MM.1S (cell line): ENCODE results near the gene ZNF225.
A peak's percentile ranks its signal among the peaks of the same experiment; 100 is the strongest.

Experiments used
- DNase-seq: peaks from one replicate; pipeline ENCODE4 v3.0.0-alpha.2; 2015
- H2AFZ ChIP-seq: fragments of 300-600 bp; sonication (generic); 2 replicates; pipeline ENCODE4 v1.6.0; 2016; ENCODE audit warnings: antibody characterized with exemption, low read length
- H3F3A ChIP-seq: fragments of 300-600 bp; sonication (generic); 2 replicates; pipeline ENCODE4 v1.6.1; 2016; ENCODE audit warnings: mild to moderate bottlenecking, antibody characterized with exemption, low read length, moderate library complexity, mixed read lengths; ENCODE audit not compliant: insufficient read depth
- H3K27ac ChIP-seq: fragments of 300-600 bp; sonication (generic); 2 replicates; pipeline ENCODE4 v1.5.1; 2016; ENCODE audit warnings: mild to moderate bottlenecking, low read length
- H3K27me3 ChIP-seq: fragments of 300-600 bp; sonication (generic); replicated peaks from 2 replicates; pipeline ENCODE4 v1.6.0; 2016; ENCODE audit warnings: low read length; ENCODE audit not compliant: insufficient read depth
- H3K36me3 ChIP-seq: fragments of 300-600 bp; sonication (generic); replicated peaks from 2 replicates; pipeline ENCODE4 v1.6.1; 2016; ENCODE audit warnings: mild to moderate bottlenecking, low read length, mixed read lengths; ENCODE audit not compliant: insufficient read depth
- H3K4me1 ChIP-seq: fragments of 300-600 bp; sonication (generic); 2 replicates; pipeline ENCODE4 v1.6.1; 2016; ENCODE audit warnings: low read length, mixed read lengths
- H3K4me2 ChIP-seq: fragments of 300-600 bp; sonication (generic); 2 replicates; pipeline ENCODE4 v1.6.0; 2016; ENCODE audit warnings: low read depth, low read length
- H3K4me3 ChIP-seq: fragments of 300-600 bp; sonication (generic); 2 replicates; pipeline ENCODE4 v1.5.1; 2016; ENCODE audit warnings: low read length, mixed read lengths
- H3K79me2 ChIP-seq: fragments of 300-600 bp; sonication (generic); 2 replicates; pipeline ENCODE4 v1.6.1; 2016; ENCODE audit warnings: mixed run types, low read length, mixed read lengths
- H3K9ac ChIP-seq: fragments of 300-600 bp; sonication (generic); 2 replicates; pipeline ENCODE4 v1.6.1; 2016; ENCODE audit warnings: low read length, mixed read lengths
- H3K9me2 ChIP-seq: fragments of 300-600 bp; sonication (generic); replicated peaks from 2 replicates; pipeline ENCODE4 v1.6.1; 2016; ENCODE audit warnings: mild to moderate bottlenecking, low read length, mixed read lengths; ENCODE audit not compliant: insufficient read depth
- H3K9me3 ChIP-seq: fragments of 300-600 bp; sonication (generic); replicated peaks from 2 replicates; pipeline ENCODE4 v1.6.1; 2016; ENCODE audit warnings: mild to moderate bottlenecking, low read length, mixed read lengths; ENCODE audit not compliant: insufficient read depth
- H4K20me1 ChIP-seq: fragments of 300-600 bp; sonication (generic); 2 replicates; pipeline ENCODE4 v1.6.1; 2016; ENCODE audit warnings: mild to moderate bottlenecking, low read length, moderate library complexity, mixed read lengths; ENCODE audit not compliant: insufficient read depth
- CTCF ChIP-seq: fragments of 300-600 bp; sonication (generic); IDR thresholded peaks from 2 replicates; pipeline ENCODE4 v1.5.1; 2016; ENCODE audit warnings: antibody characterized with exemption, low read length, mixed read lengths
- EZH2 ChIP-seq: fragments of 300-600 bp; sonication (generic); optimal IDR thresholded peaks from 2 replicates; pipeline ENCODE3; 2017; ENCODE audit warnings: low read depth, mild to moderate bottlenecking, antibody characterized with exemption, low read length, mixed read lengths
- EZH2phosphoT487 ChIP-seq: fragments of 300-600 bp; sonication (generic); IDR thresholded peaks from 2 replicates; pipeline ENCODE4 v1.6.1; 2018; ENCODE audit warnings: antibody characterized with exemption, low read length

ZNF225 gene

DNA sequence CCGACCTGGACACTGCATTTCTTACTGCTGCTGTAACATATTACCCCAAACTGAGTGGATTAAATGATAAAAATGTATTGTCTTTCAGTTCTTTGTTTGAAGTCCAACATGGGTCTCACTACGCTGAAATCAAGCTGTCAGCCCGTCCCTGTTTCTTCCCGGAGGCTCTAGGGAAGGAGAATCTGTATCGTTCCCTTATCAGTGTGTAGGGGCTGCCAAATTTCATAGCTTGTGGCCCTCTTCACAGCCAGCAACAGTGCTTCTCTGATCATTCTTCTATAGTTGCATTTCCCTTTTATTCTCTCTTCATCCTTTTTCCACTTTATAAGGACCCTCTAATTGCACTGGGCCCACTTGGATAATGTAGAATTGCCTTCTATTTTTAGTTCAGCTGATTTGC, 38.3 kb downstream of the ZNF225 start:
- H3K9me3 ChIP-seq = no peaks in the 10 kb centered on the region
- H4K20me1 ChIP-seq = no peaks in the 10 kb centered on the region
- no peaks in the 10 kb centered on the region for H3K79me2 ChIP-seq
- H3K4me3 ChIP-seq = no peak overlapping the region
- no peak overlapping the region for H3K9ac ChIP-seq
- no peak overlapping the region for H2AFZ ChIP-seq
- no peaks in the 10 kb centered on the region for H3F3A ChIP-seq
- no peaks in the 10 kb centered on the region for H3K27me3 ChIP-seq
- H3K4me2 ChIP-seq = no peak overlapping the region
- TF ChIP-seq CTCF (no peak), EZH2 (no peak), EZH2phosphoT487 (no peak)
- H3K36me3 ChIP-seq = no peaks in the 10 kb centered on the region
- no peak for DNase-seq
- H3K9me2 ChIP-seq = no peaks in the 10 kb centered on the region
- H3K4me1 ChIP-seq = no peaks in the 10 kb centered on the region
- H3K27ac ChIP-seq = no peak overlapping the region

DNA sequence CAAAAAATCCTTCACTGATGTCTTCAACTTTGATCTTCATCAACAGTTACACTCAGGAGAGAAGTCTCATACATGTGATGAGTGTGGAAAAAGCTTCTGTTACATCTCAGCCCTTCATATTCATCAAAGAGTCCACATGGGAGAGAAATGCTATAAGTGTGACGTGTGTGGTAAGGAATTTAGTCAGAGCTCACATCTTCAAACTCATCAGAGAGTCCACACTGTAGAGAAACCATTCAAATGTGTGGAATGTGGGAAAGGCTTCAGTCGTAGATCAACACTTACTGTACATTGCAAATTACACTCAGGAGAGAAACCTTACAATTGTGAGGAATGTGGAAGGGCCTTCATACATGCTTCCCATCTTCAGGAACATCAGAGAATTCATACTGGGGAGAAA, 43.3 kb downstream of the ZNF225 start:
- Histone ChIP-seq H3F3A (no peaks in the 10 kb centered on the region), H3K4me3 (no peak overlapping the region), H3K9ac (no peak overlapping the region), H3K9me3 (no peaks in the 10 kb centered on the region), H3K27me3 (no peaks in the 10 kb centered on the region), H4K20me1 (no peaks in the 10 kb centered on the region), H3K36me3 (no peaks in the 10 kb centered on the region), H3K4me1 (no peaks in the 10 kb centered on the region), H3K9me2 (no peaks in the 10 kb centered on the region), H3K79me2 (no peaks in the 10 kb centered on the region), H3K4me2 (no peak overlapping the region), H2AFZ (no peak overlapping the region), H3K27ac (no peak overlapping the region)
- TF ChIP-seq EZH2phosphoT487 (no peak), EZH2 (no peak), CTCF (no peak)
- no peak for DNase-seq

DNA sequence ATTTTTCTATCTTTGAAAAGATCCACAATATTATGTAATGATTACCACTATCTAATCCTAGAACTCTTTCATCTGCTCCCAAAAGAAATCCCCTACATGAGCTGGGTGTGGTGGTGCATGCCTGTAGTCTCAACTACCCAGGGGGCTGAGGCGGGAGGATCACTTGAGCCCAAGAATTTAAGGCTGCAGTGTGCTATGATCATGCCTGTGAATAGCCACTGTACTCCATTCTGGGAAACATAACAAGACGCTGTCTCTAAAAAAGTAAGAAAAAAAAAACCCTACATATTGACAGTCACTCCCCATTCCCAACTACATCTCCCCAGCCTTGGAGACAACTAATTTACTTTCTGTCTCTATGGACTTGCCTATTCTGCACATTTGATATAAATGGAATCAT, 50.6 kb downstream of the ZNF225 start:
- 0 out of 2 replicates have a peak, but pooled peaks cover 3% of the 10 kb centered on the region for H3K9me3 ChIP-seq
- no peaks in the 10 kb centered on the region for H4K20me1 ChIP-seq
- H3K27me3 ChIP-seq = no peaks in the 10 kb centered on the region
- H3K9me2 ChIP-seq = no peaks in the 10 kb centered on the region
- no peak overlapping the region for H3K27ac ChIP-seq
- DNase-seq = no peak
- no peaks in the 10 kb centered on the region for H3K36me3 ChIP-seq
- H3K9ac ChIP-seq = no peak overlapping the region
- no peaks in the 10 kb centered on the region for H3K4me1 ChIP-seq
- H3K4me2 ChIP-seq = no peak overlapping the region
- TF ChIP-seq EZH2phosphoT487 = no peak
- no peak overlapping the region for H3K4me3 ChIP-seq
- no peak overlapping the region for H2AFZ ChIP-seq
- H3F3A ChIP-seq = no peaks in the 10 kb centered on the region
- H3K79me2 ChIP-seq = no peaks in the 10 kb centered on the region

- no peaks in the 10 kb centered on the region for H3K79me2 ChIP-seq
- TF ChIP-seq CTCF = no peak
- TF ChIP-seq EZH2 = no peak
- TF ChIP-seq EZH2phosphoT487 = no peak
- no peak overlapping the region for H3K9ac ChIP-seq
- H3F3A ChIP-seq = no peaks in the 10 kb centered on the region
- H2AFZ ChIP-seq = peak overlapping the region; percentile 91
- 0 out of 2 replicates have a peak, but pooled peaks cover 3% of the 10 kb centered on the region for H3K9me3 ChIP-seq
- no peaks in the 10 kb centered on the region for H3K9me2 ChIP-seq
- no peak overlapping the region for H3K27ac ChIP-seq
- no peaks in the 10 kb centered on the region for H4K20me1 ChIP-seq
- H3K4me1 ChIP-seq = no peaks in the 10 kb centered on the region
- H3K27me3 ChIP-seq = no peaks in the 10 kb centered on the region
- no peak for DNase-seq
- H3K4me3 ChIP-seq = peak overlapping the region; percentile 83
- H3K36me3 ChIP-seq = no peaks in the 10 kb centered on the region
- peak overlapping the region; percentile 67 for H3K4me2 ChIP-seq
Measured at GRCh38 chr19:44164327-44164672, 51.1 kb downstream of the ZNF225 start.
